Measurements from ENCODE around the gene PJA1.

PJA1 gene

DNA sequence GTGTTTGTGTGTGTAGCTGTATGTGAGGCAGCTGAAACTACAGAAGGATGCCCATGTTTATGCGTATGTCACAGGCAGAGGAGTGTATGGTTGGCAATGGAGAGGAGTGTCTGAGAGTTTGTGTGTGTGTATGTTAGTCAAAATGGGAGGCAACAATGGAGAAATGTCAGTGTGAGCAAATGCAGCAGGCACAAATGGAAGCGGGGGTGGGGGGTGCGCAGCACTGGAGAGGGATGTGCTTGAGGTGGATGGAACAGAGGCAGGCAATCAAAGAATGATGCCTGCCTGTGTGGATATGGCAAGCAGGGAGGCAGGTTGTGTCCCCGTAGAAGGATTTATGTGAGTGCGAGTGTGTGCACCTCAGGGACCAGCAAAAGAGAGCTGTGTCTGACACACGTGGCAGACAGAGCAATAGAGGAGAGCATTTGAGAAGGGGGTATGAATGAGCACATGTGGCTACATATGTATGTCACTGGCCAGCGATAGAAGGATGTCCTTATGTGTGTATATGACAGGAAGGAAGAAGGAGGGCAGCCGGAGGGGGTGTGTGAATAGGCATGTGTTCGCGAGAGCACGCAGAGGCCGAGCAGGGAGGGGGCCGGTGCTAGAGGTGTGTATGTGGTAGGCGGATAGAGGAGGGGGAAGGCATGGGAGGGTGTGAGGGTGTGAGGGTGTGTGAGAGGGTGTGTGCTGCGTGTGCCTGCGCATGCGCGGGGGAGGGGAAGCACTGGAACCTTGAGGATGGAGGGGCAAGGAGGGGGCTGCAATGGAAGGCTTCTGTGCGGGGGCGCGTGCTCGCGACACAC lies 1.1 kb downstream of the PJA1 start:
- DNase-seq, result no peak

DNA sequence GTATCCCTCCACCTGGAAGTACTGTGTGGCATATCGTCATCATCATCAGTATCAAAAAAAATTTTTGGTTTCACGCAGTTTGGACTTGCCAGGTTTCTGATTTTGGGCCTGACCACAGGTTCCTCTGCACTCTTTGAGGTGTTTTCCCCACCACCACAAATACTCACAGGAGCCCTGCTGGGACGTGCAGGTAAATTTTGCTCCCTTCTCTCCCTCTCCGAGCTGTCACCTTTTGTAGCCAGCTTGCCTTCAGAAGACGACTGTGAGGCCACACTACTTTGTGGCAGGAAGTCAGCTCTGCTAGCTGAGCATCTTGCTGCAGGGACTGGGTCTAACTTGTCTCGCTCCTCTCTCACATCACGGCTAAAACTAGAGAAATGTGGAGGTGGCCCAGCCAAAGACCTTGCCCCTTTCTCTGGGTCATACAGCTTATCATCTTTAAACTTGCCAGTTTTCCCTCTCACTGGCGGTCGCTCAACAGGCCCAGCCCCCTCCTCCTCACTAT lies 2.8 kb downstream of the PJA1 start:
- no peak for DNase-seq

DNA sequence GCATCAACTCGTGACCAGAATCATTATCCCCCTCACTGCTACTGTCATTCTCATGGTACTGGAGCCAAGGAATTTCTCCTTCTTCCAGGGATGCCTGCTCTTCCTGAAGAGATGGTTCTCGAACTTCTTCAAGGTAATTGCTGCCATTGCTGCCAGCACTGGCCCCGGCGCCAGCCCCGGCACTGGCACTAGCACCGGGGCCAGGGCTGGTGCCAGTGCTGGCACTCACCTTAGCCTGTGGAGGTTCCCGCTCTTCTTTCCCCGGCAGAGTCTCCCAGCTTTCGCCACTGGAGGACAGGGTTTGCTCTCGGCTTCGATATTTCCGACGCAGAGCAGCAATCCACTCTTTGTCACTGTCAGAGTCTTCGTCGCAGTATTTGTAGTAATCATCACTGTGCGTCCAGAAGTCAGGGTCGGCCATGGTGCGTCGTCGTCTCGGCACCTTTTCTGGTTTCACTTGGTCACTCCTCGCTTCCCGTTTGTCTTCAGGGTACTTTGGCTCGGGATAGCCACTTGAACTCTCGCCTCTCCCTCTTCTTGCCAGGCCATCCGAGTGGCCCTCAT lies 3.4 kb downstream of the PJA1 start:
- DNase-seq, result no peak

DNA sequence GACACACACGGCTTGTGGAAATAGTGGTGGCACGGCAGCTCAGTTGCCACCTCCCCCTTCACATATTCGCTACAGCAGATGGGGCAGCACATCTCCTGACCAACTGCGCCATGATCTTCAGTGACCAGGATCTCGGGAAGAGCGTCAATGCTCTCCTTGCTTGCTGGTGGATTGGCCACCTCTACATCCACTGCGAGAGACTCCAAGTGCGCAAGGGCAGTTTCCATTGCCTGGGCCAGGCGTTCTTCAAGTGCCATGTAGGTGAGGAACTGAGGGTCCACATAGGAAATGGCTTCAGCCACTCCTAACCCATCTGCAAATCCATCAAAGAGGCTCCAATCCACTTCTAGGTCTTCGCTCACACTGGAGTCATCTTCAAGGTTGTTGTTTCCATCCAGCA lies 3.9 kb downstream of the PJA1 start:
- no peak for DNase-seq

- DNase-seq, result no peak
These were observed 6.9 kb downstream of the PJA1 start for GRCh38 chrX:69158166-69158980.

DNA sequence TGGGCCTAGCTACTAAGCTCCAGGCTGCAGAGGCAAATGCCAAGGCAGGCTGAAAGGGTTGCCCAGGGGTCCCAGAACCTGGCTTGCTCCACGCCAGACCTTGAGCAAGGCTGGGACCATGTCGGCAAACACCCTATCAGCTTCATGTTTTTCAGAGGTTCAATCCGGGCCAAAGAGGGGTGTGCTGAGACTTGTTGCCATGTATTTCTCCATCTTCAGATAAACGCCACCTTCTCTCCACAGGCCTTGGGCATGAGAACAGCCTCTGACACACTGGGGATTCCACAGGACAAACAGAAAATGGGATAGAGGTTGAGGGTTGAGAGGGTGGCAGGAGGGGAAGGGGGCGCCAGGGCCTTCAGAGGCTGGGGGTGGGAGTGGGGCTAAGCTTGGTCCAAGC lies 8.6 kb downstream of the PJA1 start:
- no peak for DNase-seq

GRCh38 chrX:69155786-69156520 lies 9.3 kb downstream of the PJA1 start:
- DNase-seq, result no peak

DNA sequence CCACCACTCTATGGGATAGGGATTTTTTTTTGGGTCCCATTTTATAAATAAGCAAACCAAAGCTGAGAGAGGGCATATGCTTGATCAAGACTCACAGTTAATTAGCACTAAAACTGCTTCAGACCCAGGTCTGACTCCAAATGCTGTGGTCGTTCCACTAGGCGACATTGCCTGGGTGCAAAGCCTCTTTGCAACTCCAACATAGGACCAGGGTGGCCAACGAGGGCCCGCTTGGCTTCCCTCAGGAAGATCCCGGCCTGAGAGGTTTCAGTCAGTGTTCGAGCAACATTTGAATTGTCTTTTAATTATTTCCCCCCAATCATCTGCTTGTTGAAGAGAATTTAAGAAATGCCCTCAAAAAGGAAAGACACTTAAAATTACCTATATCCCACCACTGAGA lies 11.2 kb downstream of the PJA1 start:
- DNase-seq, result no peak

GRCh38 chrX:69153060-69153730 lies 12.1 kb downstream of the PJA1 start:
- no peak for DNase-seq

GRCh38 chrX:69152417-69152841 lies 12.8 kb downstream of the PJA1 start:
- no peak for DNase-seq

DNA sequence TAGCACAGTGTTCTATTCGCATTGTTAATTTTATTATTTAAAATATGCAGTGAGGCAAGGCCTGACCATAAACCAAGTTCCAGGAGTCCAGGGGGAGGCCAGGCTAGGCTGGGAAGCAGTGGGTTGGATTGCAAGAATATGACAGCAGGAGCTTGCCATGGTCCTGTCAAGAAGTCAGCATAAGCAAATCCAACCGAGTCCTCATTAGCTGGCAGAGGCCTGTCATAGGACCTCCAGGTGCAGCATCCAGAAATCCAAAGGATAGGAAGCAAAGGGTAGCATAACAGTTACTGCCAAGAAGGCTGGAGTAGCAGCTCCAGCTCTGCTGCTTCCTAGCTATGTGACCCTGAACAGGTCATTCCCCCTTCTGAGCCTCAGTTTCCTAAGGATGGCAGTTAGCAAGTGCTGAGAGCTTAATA lies 13.4 kb downstream of the PJA1 start:
- DNase-seq, result no peak

GRCh38 chrX:69150281-69150960 lies 14.8 kb downstream of the PJA1 start:
- DNase-seq, result no peak

- DNase-seq, result no peak
These were observed 15.6 kb downstream of the PJA1 start for GRCh38 chrX:69149466-69150280.

DNA sequence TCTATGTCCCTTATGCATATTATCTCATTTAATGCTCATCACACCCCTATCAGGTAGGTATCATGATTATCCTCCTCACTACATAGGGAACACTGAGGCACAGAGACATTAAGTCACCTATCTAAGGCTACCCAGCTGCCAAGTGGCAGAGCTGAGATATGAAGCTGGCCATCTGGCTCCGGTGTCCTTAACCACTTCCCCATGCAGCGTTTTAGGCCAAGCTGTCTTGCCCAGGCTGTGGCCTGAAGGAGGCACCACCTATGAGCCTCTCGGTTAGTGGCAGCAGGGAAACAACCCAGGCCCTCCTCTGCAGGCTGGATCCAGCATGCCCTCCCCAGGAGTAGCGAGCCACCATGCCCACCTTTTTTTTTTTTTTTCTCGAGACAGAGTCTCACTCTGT lies 16.3 kb downstream of the PJA1 start:
- no peak for DNase-seq

- DNase-seq, result no peak
These were observed 18.5 kb downstream of the PJA1 start for GRCh38 chrX:69146739-69147138.

DNA sequence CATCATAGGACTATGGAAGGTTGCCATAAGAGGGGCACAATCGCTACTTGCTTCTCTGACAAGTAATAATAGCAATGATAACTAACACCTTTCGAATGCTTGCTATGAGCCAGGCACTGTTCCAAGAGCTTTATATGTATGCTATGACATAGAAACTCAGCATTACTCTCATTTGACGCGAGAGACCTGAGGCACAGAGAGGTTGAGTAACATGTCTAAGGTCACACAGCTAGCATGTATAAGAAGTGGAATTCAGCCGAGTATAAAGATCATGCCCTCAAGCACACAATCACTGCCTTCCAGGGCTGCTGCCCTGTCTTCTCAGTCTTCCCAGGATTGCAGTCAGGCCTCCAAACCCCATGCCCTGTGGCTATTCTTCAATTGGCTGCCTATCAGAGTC lies 19.5 kb downstream of the PJA1 start:
- no peak for DNase-seq

DNA sequence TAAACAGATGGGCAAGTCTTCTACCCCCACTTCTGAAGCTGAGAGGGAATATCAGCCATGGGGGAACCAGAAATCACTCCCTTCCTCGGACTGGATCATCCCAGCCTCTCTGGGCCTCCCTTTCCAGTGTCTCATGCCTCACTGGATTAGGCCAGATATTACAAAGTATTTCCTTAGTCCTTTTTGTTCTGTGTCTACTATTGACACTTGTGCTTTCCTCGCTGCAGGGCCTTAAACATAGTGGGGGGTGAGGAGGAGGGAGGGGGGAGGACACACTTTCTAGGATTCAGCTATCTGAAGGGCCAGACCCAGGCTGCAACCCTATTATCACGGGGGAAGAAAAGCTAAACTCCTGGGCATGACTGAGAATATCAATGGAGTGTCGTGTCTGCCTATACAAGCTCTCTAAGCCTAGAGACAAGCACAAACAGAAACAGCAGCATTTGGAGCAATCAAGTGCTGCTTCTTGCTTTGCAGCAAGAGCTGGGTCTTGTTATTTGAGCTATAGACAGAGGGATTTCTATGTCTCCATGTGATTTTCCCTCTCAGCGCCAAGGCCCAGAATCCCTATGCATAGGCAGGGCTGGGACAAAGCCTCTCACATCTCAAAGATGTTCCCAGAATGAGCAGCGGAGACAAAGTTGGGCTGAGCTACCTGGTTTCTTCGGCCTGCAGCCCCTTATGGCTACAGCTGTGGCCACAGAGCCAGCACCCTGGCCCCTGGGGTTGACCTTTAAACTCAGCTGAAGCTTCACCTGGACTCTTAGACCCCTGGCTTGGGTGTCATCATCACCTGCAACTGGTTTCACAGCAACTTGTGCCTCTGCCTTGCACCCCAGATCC lies 20.2 kb downstream of the PJA1 start:
- no peak for DNase-seq

- no peak for DNase-seq
These were observed 21.7 kb downstream of the PJA1 start for GRCh38 chrX:69143530-69143929.

DNA sequence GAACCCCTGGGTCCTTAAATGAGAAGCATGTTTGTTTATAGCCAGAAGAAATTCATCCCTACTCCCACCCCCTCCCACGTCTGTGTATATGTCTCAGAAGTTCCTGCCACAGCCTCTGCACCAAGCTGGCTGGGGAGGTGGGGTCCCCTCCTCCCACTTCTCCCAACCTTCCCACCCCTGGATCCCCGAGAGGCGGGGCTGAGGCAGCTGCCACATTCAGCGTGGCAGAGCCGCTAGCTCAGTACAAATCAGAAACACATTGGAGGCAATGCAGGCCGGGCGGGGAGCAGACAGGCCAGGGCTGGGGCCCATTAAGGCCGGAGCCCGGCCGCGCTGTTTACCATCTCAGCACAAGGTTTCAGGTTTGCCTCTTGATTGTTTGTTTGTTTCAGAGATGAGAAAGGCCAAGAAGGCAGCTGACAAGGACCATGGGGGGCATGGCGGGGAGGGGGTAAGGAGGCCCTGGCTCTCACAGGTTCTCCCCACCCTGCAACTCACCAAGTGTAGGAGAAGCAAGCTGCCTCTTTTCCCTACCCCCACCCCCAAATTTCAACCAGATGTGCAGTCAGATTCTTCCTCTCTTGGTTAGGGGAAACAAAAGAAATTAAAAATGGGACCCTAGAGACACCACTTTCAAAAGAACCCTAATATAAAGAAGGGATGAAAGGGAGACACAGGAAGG lies 22.3 kb downstream of the PJA1 start:
- DNase-seq, result no peak

All from NCI-H446 treated with DMSO at 0.1 percent for 48 hours (cell line).